ENCODE results near the gene KCND3. TPM values are rescaled to one million over a fixed set of nuclear protein-coding genes. Genes with fewer than 3 reads are reported as not detected.

KCND3 gene
- total and polyA plus RNA-seq, 2 donors (not counting 3 experiments of a cell fraction or from before 2014, with no cell fraction given): 0.03 TPM; not detected in 1

DNA sequence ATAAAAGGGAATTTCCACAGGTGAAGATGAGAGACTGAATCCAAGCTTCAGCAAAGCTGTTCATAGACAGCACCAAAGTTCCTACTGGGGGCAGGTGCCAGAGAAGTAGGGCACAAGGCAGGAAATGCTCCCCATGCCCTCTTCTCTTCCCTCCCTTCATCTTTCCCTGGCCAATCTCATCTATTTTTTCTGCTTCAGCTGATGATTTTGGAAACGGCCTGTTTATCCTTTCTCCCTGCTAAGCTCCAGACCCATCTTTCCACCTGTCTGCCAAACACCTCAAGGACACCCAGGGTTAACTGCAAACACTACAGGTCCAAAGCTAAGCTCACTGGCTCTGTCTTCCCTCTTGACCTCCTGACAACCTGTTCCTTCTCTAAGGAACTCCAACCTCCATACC is 18.1 kb downstream of the KCND3 start:
- H4K20me1 ChIP-seq (replicated peaks; ENCODE audit: control insufficient read depth, extremely low read depth, insufficient read depth, low read length): no peaks in the 10 kb centered on the region
- no peaks in the 10 kb centered on the region for H3K9me1 ChIP-seq (replicated peaks; ENCODE audit: control insufficient read depth, extremely low read depth, insufficient read depth, low read length)
- H3K4me1 ChIP-seq (ENCODE audit: control insufficient read depth, extremely low read depth, insufficient read depth, low read length): no peaks in the 10 kb centered on the region
- DNase-seq (ENCODE audit: low read depth, low spot score): no peak
- no peak overlapping the region for H2AFZ ChIP-seq (ENCODE audit: low read depth, low read length)
- FAIRE-seq: no peak
- no peak overlapping the region for H3K4me3 ChIP-seq (replicated peaks in 1 of 3; ENCODE audit: insufficient read depth in 1 of 3, low read depth in 1 of 3, low read length in 3 of 3)
- H3K79me2 ChIP-seq (ENCODE audit: control insufficient read depth, insufficient read depth, low read length): no peaks in the 10 kb centered on the region
- dilution Hi-C loops (cut with MboI; ENCODE audit: extremely low pct_ligation_motif_present, low sequenced_read_pairs) (no loop called here), intact Hi-C loops (cut with micrococcal nuclease) (no loop called here)
- ChIA-PET POLR2A (no interaction called here), CTCF (interaction anchor here (1.3 kb wide), 1 partner anchor 22 kb away, joined by 4 read pairs; no protein-coding TSS in a partner anchor)
- no peak overlapping the region for H3K9ac ChIP-seq (replicated peaks; ENCODE audit: extremely low read depth, insufficient read depth, low read length)
- H3K9me3 ChIP-seq (replicated peaks; ENCODE audit: control insufficient read depth, insufficient read depth, low read length): no peaks in the 10 kb centered on the region
- no peak overlapping the region for H3K27ac ChIP-seq (ENCODE audit: insufficient read depth, low read depth, low read length)
- TF ChIP-seq POLR2AphosphoS5 (IDR thresholded peaks at IDR 0.05; ENCODE audit: insufficient read depth, low read depth, low read length) (no peak), JUN (IDR thresholded peaks at IDR 0.05; ENCODE audit: borderline replicate concordance, insufficient read depth, insufficient read length, low read depth) (no peak), EZH2 (IDR thresholded peaks at IDR 0.05; ENCODE audit: borderline replicate concordance, low read depth, low read length, severe bottlenecking) (no peak), POLR2A (IDR thresholded peaks at IDR 0.05; ENCODE audit: low read depth, low read length) (no peak), FOS (IDR thresholded peaks at IDR 0.05; ENCODE audit: borderline replicate concordance, insufficient read depth, low read length) (no peak)
- TF ChIP-seq, protein P1, sequence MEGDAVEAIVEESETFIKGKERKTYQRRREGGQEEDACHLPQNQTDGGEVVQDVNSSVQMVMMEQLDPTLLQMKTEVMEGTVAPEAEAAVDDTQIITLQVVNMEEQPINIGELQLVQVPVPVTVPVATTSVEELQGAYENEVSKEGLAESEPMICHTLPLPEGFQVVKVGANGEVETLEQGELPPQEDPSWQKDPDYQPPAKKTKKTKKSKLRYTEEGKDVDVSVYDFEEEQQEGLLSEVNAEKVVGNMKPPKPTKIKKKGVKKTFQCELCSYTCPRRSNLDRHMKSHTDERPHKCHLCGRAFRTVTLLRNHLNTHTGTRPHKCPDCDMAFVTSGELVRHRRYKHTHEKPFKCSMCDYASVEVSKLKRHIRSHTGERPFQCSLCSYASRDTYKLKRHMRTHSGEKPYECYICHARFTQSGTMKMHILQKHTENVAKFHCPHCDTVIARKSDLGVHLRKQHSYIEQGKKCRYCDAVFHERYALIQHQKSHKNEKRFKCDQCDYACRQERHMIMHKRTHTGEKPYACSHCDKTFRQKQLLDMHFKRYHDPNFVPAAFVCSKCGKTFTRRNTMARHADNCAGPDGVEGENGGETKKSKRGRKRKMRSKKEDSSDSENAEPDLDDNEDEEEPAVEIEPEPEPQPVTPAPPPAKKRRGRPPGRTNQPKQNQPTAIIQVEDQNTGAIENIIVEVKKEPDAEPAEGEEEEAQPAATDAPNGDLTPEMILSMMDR (IDR thresholded peaks at IDR 0.05; ENCODE audit: extremely low read depth in 1 of 2, insufficient read depth in 1 of 2, low read depth in 1 of 2, low read length in 2 of 2): no peak
- TF ChIP-seq, protein P2, sequence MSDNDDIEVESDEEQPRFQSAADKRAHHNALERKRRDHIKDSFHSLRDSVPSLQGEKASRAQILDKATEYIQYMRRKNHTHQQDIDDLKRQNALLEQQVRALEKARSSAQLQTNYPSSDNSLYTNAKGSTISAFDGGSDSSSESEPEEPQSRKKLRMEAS (IDR thresholded peaks at IDR 0.05; ENCODE audit: insufficient read depth, insufficient read length): no peak
- H3K27me3 ChIP-seq (ENCODE audit: control insufficient read depth in 2 of 2, insufficient read depth in 2 of 2, low read length in 2 of 2): no peaks in the 10 kb centered on the region
- no peak overlapping the region for H3K4me2 ChIP-seq (ENCODE audit: insufficient read depth, low read length)
- BruUV-seq (replicated peaks): no TSS peak
- H3K36me3 ChIP-seq (ENCODE audit: control insufficient read depth in 2 of 2, extremely low read depth in 1 of 2, insufficient read depth in 2 of 2, low read length in 2 of 2): no peaks in the 10 kb centered on the region

Data from endothelial cell of umbilical vein (primary cell).